Stimulated activated CD8-positive, alpha-beta memory T cell treated with anti-CD3 and anti-CD28 coated beads, Interleukin-15, amount 100 ng/mL, for 24 hours (primary cell): ENCODE results near the gene YJEFN3.

Experiments
- DNase-seq: peaks from one replicate; pipeline ENCODE4 v3.0.0-alpha.2; 2020; ENCODE audit warnings: low read depth

Gene YJEFN3

GRCh38 chr19:19523177-19523576 is 5.5 kb upstream of the YJEFN3 start:
- DNase-seq, result no peak

- no peak for DNase-seq
These were observed 4.7 kb upstream of the YJEFN3 start for GRCh38 chr19:19524053-19524452.

GRCh38 chr19:19525611-19526380 is 2.9 kb upstream of the YJEFN3 start:
- DNase-seq, result no peak

- DNase-seq, result no peak
These were observed 1.9 kb upstream of the YJEFN3 start for GRCh38 chr19:19526581-19527370.

GRCh38 chr19:19527371-19527656 is 1.4 kb upstream of the YJEFN3 start:
- DNase-seq, result no peak

GRCh38 chr19:19527674-19528625 is 761 bp upstream of the YJEFN3 start:
- DNase-seq, result no peak

GRCh38 chr19:19529783-19530422 is 1.2 kb downstream of the YJEFN3 start:
- DNase-seq, result no peak

- no peak for DNase-seq
These were observed 1.7 kb downstream of the YJEFN3 start for GRCh38 chr19:19530423-19530804.

- no peak for DNase-seq
These were observed 2.2 kb downstream of the YJEFN3 start for GRCh38 chr19:19530889-19531288.

GRCh38 chr19:19531951-19532805 is 3.5 kb downstream of the YJEFN3 start:
- peak; percentile 90 for DNase-seq

- no peak for DNase-seq
These were observed 4.3 kb downstream of the YJEFN3 start for GRCh38 chr19:19532806-19533701.

GRCh38 chr19:19533841-19534240 is 5.1 kb downstream of the YJEFN3 start:
- DNase-seq, result no peak

- no peak for DNase-seq
These were observed 6.0 kb downstream of the YJEFN3 start for GRCh38 chr19:19534556-19535265.

GRCh38 chr19:19535311-19536191 is 6.8 kb downstream of the YJEFN3 start:
- no peak for DNase-seq

GRCh38 chr19:19537075-19538048 is 8.7 kb downstream of the YJEFN3 start:
- no peak for DNase-seq

GRCh38 chr19:19538061-19538784 is 9.5 kb downstream of the YJEFN3 start, which contains the start of gene CILP2:
Gene CILP2 (plus strand): TSS chr19:19538265. CDS start chr19:19538350, 85 bp downstream.
- no peak for DNase-seq
